H9 (cell line): Measurements from ENCODE around the gene ATP7B. TPM values are rescaled to one million over a fixed set of nuclear protein-coding genes. Genes with fewer than 3 reads are reported as not detected.

ENCODE experiments used
- DNase-seq: peaks from one replicate; pipeline ENCODE4 v3.0.0-alpha.2; 2017
- H2AFZ ChIP-seq: one replicate; pipeline ENCODE4 v1.6.1; 2013; ENCODE audit warnings: mild to moderate bottlenecking, low read length, control low read depth, moderate library complexity
- H2AK5ac ChIP-seq: 2 replicates; pipeline ENCODE4 v1.6.1; 2013; ENCODE audit warnings: low read length, control low read depth, mixed read lengths; ENCODE audit not compliant: insufficient read length
- H2BK120ac ChIP-seq: one replicate; pipeline ENCODE4 v1.6.1; 2013; ENCODE audit warnings: low read depth, mild to moderate bottlenecking, low read length, control low read depth, inconsistent platforms; ENCODE audit not compliant: poor library complexity, severe bottlenecking
- H2BK12ac ChIP-seq: 2 replicates; pipeline ENCODE4 v1.6.1; 2013; ENCODE audit warnings: low read length, control low read depth, mixed read lengths, low read depth; ENCODE audit not compliant: insufficient read length
- H2BK15ac ChIP-seq: 2 replicates; pipeline ENCODE4 v1.6.1; 2013; ENCODE audit warnings: low read depth, low read length, control low read depth
- H2BK20ac ChIP-seq: one replicate; pipeline ENCODE4 v1.6.1; 2013; ENCODE audit warnings: low read depth, mild to moderate bottlenecking, low read length, control low read depth, inconsistent platforms; ENCODE audit not compliant: poor library complexity, severe bottlenecking
- H2BK5ac ChIP-seq: 2 replicates; pipeline ENCODE4 v1.6.1; 2013; ENCODE audit warnings: low read length, control low read depth, mixed read lengths; ENCODE audit not compliant: insufficient read length
- H3K14ac ChIP-seq: 2 replicates; pipeline ENCODE4 v1.6.1; 2013; ENCODE audit warnings: low read length, control low read depth; ENCODE audit not compliant: insufficient read depth
- H3K18ac ChIP-seq: 2 replicates; pipeline ENCODE4 v1.6.1; 2013; ENCODE audit warnings: low read depth, mild to moderate bottlenecking, mixed read lengths, low read length, control low read depth; ENCODE audit not compliant: insufficient read length
- H3K23ac ChIP-seq: 2 replicates; pipeline ENCODE4 v1.6.1; 2013; ENCODE audit warnings: low read length, control low read depth, mixed read lengths, low read depth; ENCODE audit not compliant: insufficient read length
- H3K23me2 ChIP-seq: 2 replicates; pipeline ENCODE4 v1.6.1; 2013; ENCODE audit warnings: low read depth, mild to moderate bottlenecking, mixed read lengths, low read length, control low read depth; ENCODE audit not compliant: insufficient read length, poor library complexity, severe bottlenecking
- H3K27ac ChIP-seq: 2 replicates; pipeline ENCODE4 v1.5.1; 2013; ENCODE audit warnings: low read length, control low read depth, mixed read lengths, low read depth; ENCODE audit not compliant: insufficient read length
- H3K27me3 ChIP-seq: 2 replicates; pipeline ENCODE4 v1.6.1; 2013; ENCODE audit warnings: low read length, control low read depth, inconsistent platforms; ENCODE audit not compliant: insufficient read depth
- H3K4ac ChIP-seq: 2 replicates; pipeline ENCODE4 v1.6.1; 2013; ENCODE audit warnings: low read depth, mild to moderate bottlenecking, control low read depth, inconsistent platforms, low read length, moderate library complexity
- H3K4me1 ChIP-seq: 2 replicates; pipeline ENCODE4 v1.6.1; 2013; ENCODE audit warnings: low read length, control low read depth, inconsistent platforms; ENCODE audit not compliant: insufficient read depth
- H3K4me2 ChIP-seq: 2 replicates; pipeline ENCODE4 v1.6.1; 2013; ENCODE audit warnings: low read length, control low read depth, mixed read lengths; ENCODE audit not compliant: insufficient read length, insufficient read depth
- H3K56ac ChIP-seq: 2 replicates; pipeline ENCODE4 v1.6.1; 2013; ENCODE audit warnings: low read depth, mild to moderate bottlenecking, mixed read lengths, low read length, control low read depth; ENCODE audit not compliant: insufficient read length
- H3K79me1 ChIP-seq: 2 replicates; pipeline ENCODE4 v1.6.1; 2013; ENCODE audit warnings: low read depth, mild to moderate bottlenecking, moderate library complexity, low read length, control low read depth, inconsistent platforms; ENCODE audit not compliant: insufficient read depth, poor library complexity, severe bottlenecking
- H3K79me2 ChIP-seq: 2 replicates; pipeline ENCODE4 v1.6.1; 2013; ENCODE audit warnings: low read length, control low read depth, inconsistent platforms; ENCODE audit not compliant: insufficient read depth
- H3K9ac ChIP-seq: 2 replicates; pipeline ENCODE4 v1.6.1; 2013; ENCODE audit warnings: low read length, control low read depth, mixed read lengths; ENCODE audit not compliant: insufficient read length; ENCODE audit errors: extremely low read depth
- H3K9me3 ChIP-seq: one replicate; pipeline ENCODE4 v1.6.1; 2013; ENCODE audit warnings: low read depth, low read length, inconsistent platforms; ENCODE audit not compliant: control insufficient read depth
- H3T11ph ChIP-seq: one replicate; pipeline ENCODE4 v1.6.1; 2013; ENCODE audit warnings: mild to moderate bottlenecking, low read length, control low read depth, inconsistent platforms
- H4K20me1 ChIP-seq: one replicate; pipeline ENCODE4 v1.6.1; 2013; ENCODE audit not compliant: control insufficient read depth, insufficient read length, insufficient read depth
- H4K5ac ChIP-seq: 2 replicates; pipeline ENCODE4 v1.6.1; 2013; ENCODE audit warnings: low read depth, mild to moderate bottlenecking, mixed read lengths, low read length, control low read depth; ENCODE audit not compliant: insufficient read length
- H4K8ac ChIP-seq: replicated peaks from 2 replicates; pipeline ENCODE4 v1.6.1; 2013; ENCODE audit warnings: low read length, control low read depth, mixed read lengths, low read depth; ENCODE audit not compliant: insufficient read length
- H4K91ac ChIP-seq: 2 replicates; pipeline ENCODE4 v1.6.1; 2013; ENCODE audit warnings: low read depth, mild to moderate bottlenecking, moderate library complexity, mixed read lengths, low read length, control low read depth; ENCODE audit not compliant: insufficient read length
- H3K27ac Mint-ChIP-seq, 3 experiments: 2 replicates in 2 of 3; 3 replicates in 1 of 3; pipeline ENCODE4 v1.8.0; 2020 to 2021; ENCODE audit warnings: mixed read lengths in 3 of 3, mild to moderate bottlenecking in 1 of 3, moderate library complexity in 1 of 3
- H3K27me3 Mint-ChIP-seq: 2 replicates; pipeline ENCODE4 v1.8.0; 2021; ENCODE audit warnings: low read depth, mild to moderate bottlenecking, moderate library complexity, mixed read lengths
- H3K36me3 Mint-ChIP-seq, 3 experiments: 2 replicates in 2 of 3; 3 replicates in 1 of 3; pipeline ENCODE4 v1.8.0; 2020 to 2021; ENCODE audit warnings: low read depth in 3 of 3, mixed read lengths in 3 of 3; ENCODE audit not compliant: insufficient read depth in 1 of 3
- H3K4me1 Mint-ChIP-seq, 2 experiments: 2 replicates each; pipeline ENCODE4 v1.8.0; 2020; ENCODE audit warnings: mixed read lengths in 2 of 2
- H3K4me3 Mint-ChIP-seq, 2 experiments: 2 replicates in 1 of 2; 3 replicates in 1 of 2; pipeline ENCODE4 v1.8.0; 2020 to 2021; ENCODE audit warnings: mild to moderate bottlenecking in 2 of 2, mixed read lengths in 2 of 2, moderate library complexity in 1 of 2
- H3K9me3 Mint-ChIP-seq, 2 experiments: 2 replicates in 1 of 2; 3 replicates in 1 of 2; pipeline ENCODE4 v1.8.0; 2020; ENCODE audit warnings: mild to moderate bottlenecking in 2 of 2, mixed read lengths in 2 of 2, moderate library complexity in 1 of 2
- CTCF ChIP-seq: fragments of 200-600 bp; sonication (generic); conservative IDR thresholded peaks from 3 replicates; pipeline ENCODE4 v1.8.0; 2021; ENCODE audit warnings: antibody characterized with exemption, mild to moderate bottlenecking
- WGBS: extraction: QIAGEN DNeasy Blood & Tissue Kit; methylation state at CpG from one replicate; pipeline ENCODE4 v1.1.7; 2013; ENCODE audit warnings: missing lambda C conversion rate, low lambda C conversion rate, mixed read lengths; ENCODE audit not compliant: insufficient read length; ENCODE audit errors: extremely low coverage; 5-methylcytosine and 5-hydroxymethylcytosine counted together
- total RNA-seq: library from RNA; stranded (reverse); gene quantifications from 2 replicates; pipeline ENCODE4 v1.2.1, GENCODE V29; 2021

ATP7B gene
- total RNA-seq, 1 experiment from 2014 or later, result 5.8 TPM

DNA sequence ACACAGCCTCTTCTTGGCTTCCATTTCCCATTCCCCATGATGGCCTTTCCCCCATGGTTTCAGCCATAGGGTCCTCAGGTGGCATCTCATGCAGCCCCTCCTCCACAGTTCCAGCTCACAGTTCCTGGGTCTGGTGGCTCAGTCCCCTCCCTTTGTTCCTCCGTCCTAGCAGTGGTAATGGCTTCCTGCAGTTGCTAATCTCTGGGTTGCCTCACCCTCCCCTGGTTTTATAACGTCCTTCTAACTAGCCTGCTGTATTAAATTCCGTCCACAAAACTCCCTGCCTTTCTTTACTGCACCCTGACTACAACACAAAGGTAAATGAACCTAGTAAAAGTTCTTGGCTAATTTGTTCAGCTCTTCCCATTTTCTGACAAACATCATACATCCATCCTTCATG is 118.6 kb downstream of the ATP7B start:
- peaks cover 11 to 14% of the 10 kb centered on the region in 2 experiments for H3K4me1 Mint-ChIP-seq
- H3K56ac ChIP-seq, result no peak overlapping the region
- DNase-seq, result no peak

More for the DNA sequence above, 118.6 kb downstream of the ATP7B start:
- H2BK120ac ChIP-seq, result no peak overlapping the region
- H3K79me1 ChIP-seq, result no peaks in the 10 kb centered on the region
- no peak for TF ChIP-seq CTCF
- no peak overlapping the region for H3K14ac ChIP-seq
- no peak overlapping the region for H2BK5ac ChIP-seq
- H3K9ac ChIP-seq, result no peak overlapping the region
- H3K23ac ChIP-seq, result no peak overlapping the region
- H3K23me2 ChIP-seq, result no peaks in the 10 kb centered on the region
- H3K79me2 ChIP-seq, result no peaks in the 10 kb centered on the region
- no peak overlapping the region for H2AFZ ChIP-seq
- no peak overlapping the region for H4K8ac ChIP-seq
- no peak overlapping the region for H2BK20ac ChIP-seq
- H4K5ac ChIP-seq, result no peak overlapping the region
- WGBS, result no CpG with 5 or more reads among the region's 3 CpGs
- H2BK15ac ChIP-seq, result no peak overlapping the region
- H3K4me2 ChIP-seq, result no peak overlapping the region
- no peak overlapping the region for H3K4me3 Mint-ChIP-seq
- no peak overlapping the region for H2BK12ac ChIP-seq
- H3K27ac ChIP-seq, result no peak overlapping the region
- H4K20me1 ChIP-seq, result no peaks in the 10 kb centered on the region
- no peak overlapping the region for H4K91ac ChIP-seq
- peaks cover 2 to 4% of the 10 kb centered on the region in 2 experiments; a peak in 2 of 5 replicates for H3K9me3 Mint-ChIP-seq
- no peak overlapping the region for H3T11ph ChIP-seq
- H3K27me3 Mint-ChIP-seq, result peaks cover 2% of the 10 kb centered on the region
- H3K27ac Mint-ChIP-seq, result peak overlapping the region in 1 of 3 experiments; percentile 2; a peak in 1 of 7 replicates
- H3K4me1 ChIP-seq, result no peaks in the 10 kb centered on the region
- H3K18ac ChIP-seq, result no peak overlapping the region
- H3K27me3 ChIP-seq, result no peaks in the 10 kb centered on the region; the same call in 1 of the 2 replicates
- H3K9me3 ChIP-seq, result no peaks in the 10 kb centered on the region
- H3K36me3 Mint-ChIP-seq, result peaks cover 0 to 3% (median 0%) of the 10 kb centered on the region in 3 experiments; a peak in 1 of 7 replicates
- no peak overlapping the region for H2AK5ac ChIP-seq
- no peak overlapping the region for H3K4ac ChIP-seq
